Measurements from ENCODE around the gene CCDC102A.

- TF ChIP-seq CTCF (IDR thresholded peaks at IDR 0.05; ENCODE audit: low read depth, low read length) (no peak), MAX (IDR thresholded peaks at IDR 0.05; ENCODE audit: low read depth, low read length) (no peak), POLR2A (IDR thresholded peaks at IDR 0.05; ENCODE audit: extremely low read depth, insufficient read length) (no peak)
These were observed 29.1 kb upstream of the CCDC102A start for GRCh38 chr16:57565461-57565860.
